ENCODE data around the gene TGFB3. TPM values are rescaled to one million over a fixed set of nuclear protein-coding genes. Genes with fewer than 3 reads are reported as not detected.

The TGFB3 gene
- total RNA-seq, 2 experiments from 2014 or later = 1.1 to 5.5 TPM

- Histone ChIP-seq H3K9me2 (ENCODE audit: insufficient read depth, low read length) (no peaks in the 10 kb centered on the region), H3K4me3 (ENCODE audit: low read depth, low read length, poor library complexity, severe bottlenecking) (no peak overlapping the region), H3K9me3 (ENCODE audit: low read length) (peaks cover 15% of the 10 kb centered on the region; the same call in 1 of the 2 replicates), H4K20me1 (ENCODE audit: insufficient read depth, low read length) (no peaks in the 10 kb centered on the region), H3K4me1 (ENCODE audit: insufficient read depth, low read length, poor library complexity, severe bottlenecking) (no peaks in the 10 kb centered on the region), H3K4me2 (ENCODE audit: low read length) (no peak overlapping the region), H3K36me3 (ENCODE audit: insufficient read depth, low read length) (no peaks in the 10 kb centered on the region), H2AFZ (ENCODE audit: low read length) (no peak overlapping the region), H3K79me2 (ENCODE audit: insufficient read depth, low read depth, low read length) (no peaks in the 10 kb centered on the region), H3K27ac (ENCODE audit: low read depth, low read length, poor library complexity, severe bottlenecking) (no peak overlapping the region)
- CTCF ChIA-PET (ENCODE audit: unreplicated experiment) = no interaction called here
- no peak for DNase-seq (ENCODE audit: low spot score)
- TF ChIP-seq, protein P1, sequence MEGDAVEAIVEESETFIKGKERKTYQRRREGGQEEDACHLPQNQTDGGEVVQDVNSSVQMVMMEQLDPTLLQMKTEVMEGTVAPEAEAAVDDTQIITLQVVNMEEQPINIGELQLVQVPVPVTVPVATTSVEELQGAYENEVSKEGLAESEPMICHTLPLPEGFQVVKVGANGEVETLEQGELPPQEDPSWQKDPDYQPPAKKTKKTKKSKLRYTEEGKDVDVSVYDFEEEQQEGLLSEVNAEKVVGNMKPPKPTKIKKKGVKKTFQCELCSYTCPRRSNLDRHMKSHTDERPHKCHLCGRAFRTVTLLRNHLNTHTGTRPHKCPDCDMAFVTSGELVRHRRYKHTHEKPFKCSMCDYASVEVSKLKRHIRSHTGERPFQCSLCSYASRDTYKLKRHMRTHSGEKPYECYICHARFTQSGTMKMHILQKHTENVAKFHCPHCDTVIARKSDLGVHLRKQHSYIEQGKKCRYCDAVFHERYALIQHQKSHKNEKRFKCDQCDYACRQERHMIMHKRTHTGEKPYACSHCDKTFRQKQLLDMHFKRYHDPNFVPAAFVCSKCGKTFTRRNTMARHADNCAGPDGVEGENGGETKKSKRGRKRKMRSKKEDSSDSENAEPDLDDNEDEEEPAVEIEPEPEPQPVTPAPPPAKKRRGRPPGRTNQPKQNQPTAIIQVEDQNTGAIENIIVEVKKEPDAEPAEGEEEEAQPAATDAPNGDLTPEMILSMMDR (conservative IDR thresholded peaks at IDR 0.05; ENCODE audit: low read length) = no peak
- TF ChIP-seq EZH2phosphoT487 (IDR thresholded peaks at IDR 0.05; ENCODE audit: borderline replicate concordance, low read depth, low read length) = no peak
- intact Hi-C loops (cut with micrococcal nuclease; ENCODE audit: unreplicated experiment) = no loop called here
- POLR2A ChIA-PET = no interaction called here
- no TSS peak for BruUV-seq (replicated peaks)
Measured at GRCh38 chr14:76023757-76024156, 42.0 kb upstream of the TGFB3 start.

DNA sequence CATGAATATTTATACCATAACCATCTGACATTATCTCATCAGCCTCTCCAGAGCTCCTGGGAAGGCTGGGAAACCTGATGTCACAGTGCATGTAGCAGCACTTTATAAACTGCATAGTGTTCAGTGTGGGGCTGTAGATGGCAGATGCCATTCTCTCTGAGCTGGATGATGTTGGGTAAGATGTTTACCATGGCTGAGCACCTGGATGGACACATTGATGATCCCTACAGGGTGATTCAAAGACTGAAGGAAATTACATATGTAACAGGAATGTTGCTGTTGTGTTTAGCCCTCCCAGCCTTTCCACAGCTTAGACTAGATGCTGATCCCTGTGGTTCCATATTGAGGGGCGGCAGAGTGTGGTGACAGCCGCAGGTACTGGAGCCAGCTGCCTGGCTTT, 41.2 kb upstream of the TGFB3 start:
- Histone ChIP-seq H3K9me2 (ENCODE audit: insufficient read depth, low read length) (no peaks in the 10 kb centered on the region), H3K9me3 (ENCODE audit: low read length) (peaks cover 15% of the 10 kb centered on the region; the same call in 1 of the 2 replicates), H3K36me3 (ENCODE audit: insufficient read depth, low read length) (no peaks in the 10 kb centered on the region), H3K79me2 (ENCODE audit: insufficient read depth, low read depth, low read length) (no peaks in the 10 kb centered on the region), H3K4me1 (ENCODE audit: insufficient read depth, low read length, poor library complexity, severe bottlenecking) (no peaks in the 10 kb centered on the region), H3K4me2 (ENCODE audit: low read length) (no peak overlapping the region), H3K4me3 (ENCODE audit: low read depth, low read length, poor library complexity, severe bottlenecking) (no peak overlapping the region), H4K20me1 (ENCODE audit: insufficient read depth, low read length) (no peaks in the 10 kb centered on the region), H3K27ac (ENCODE audit: low read depth, low read length, poor library complexity, severe bottlenecking) (no peak overlapping the region), H2AFZ (ENCODE audit: low read length) (no peak overlapping the region)
- no TSS peak for BruUV-seq (replicated peaks)
- no peak for DNase-seq (ENCODE audit: low spot score)
- POLR2A ChIA-PET = no interaction called here
- intact Hi-C loops (cut with micrococcal nuclease; ENCODE audit: unreplicated experiment) = no loop called here
- TF ChIP-seq, protein P1 (conservative IDR thresholded peaks at IDR 0.05; ENCODE audit: low read length) = no peak
- no peak for TF ChIP-seq EZH2phosphoT487 (IDR thresholded peaks at IDR 0.05; ENCODE audit: borderline replicate concordance, low read depth, low read length)
- CTCF ChIA-PET (ENCODE audit: unreplicated experiment) = no interaction called here

DNA sequence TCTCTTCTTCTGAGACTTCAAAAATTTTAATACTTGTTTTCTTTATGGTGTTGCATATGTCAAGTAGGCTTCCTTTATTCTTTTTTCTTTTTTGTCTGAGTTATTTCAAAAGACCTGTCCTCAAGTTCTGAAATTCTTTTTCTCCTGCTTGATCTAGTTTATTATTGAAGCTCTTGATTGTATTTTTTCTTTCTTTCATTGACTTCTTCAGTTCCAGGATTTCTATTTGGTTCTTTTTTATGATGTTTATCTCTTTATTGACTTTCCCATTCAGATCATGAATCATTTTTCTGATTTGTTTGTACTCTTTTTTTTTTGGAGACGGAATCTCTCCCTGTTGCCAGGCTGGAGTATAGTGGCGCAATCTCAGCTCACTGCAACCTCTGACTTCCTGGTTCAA, 37.9 kb upstream of the TGFB3 start:
- no peak overlapping the region for H3K4me3 ChIP-seq (ENCODE audit: low read depth, low read length, poor library complexity, severe bottlenecking)
- no peaks in the 10 kb centered on the region for H4K20me1 ChIP-seq (ENCODE audit: insufficient read depth, low read length)
- DNase-seq (ENCODE audit: low spot score) = peak; percentile 2
- BruUV-seq (replicated peaks) = no TSS peak
- no peak overlapping the region for H2AFZ ChIP-seq (ENCODE audit: low read length)
- POLR2A ChIA-PET = interaction anchor here (1.2 to 1.5 kb wide), 2 partner anchors 8 to 18 kb away, joined by 3 to 4 read pairs; no protein-coding TSS in a partner anchor
- no peaks in the 10 kb centered on the region for H3K9me2 ChIP-seq (ENCODE audit: insufficient read depth, low read length)
- no peak overlapping the region for H3K4me2 ChIP-seq (ENCODE audit: low read length)
- H3K9me3 ChIP-seq (ENCODE audit: low read length) = peaks cover 15% of the 10 kb centered on the region; the same call in 1 of the 2 replicates
- no peaks in the 10 kb centered on the region for H3K36me3 ChIP-seq (ENCODE audit: insufficient read depth, low read length)
- H3K27ac ChIP-seq (ENCODE audit: low read depth, low read length, poor library complexity, severe bottlenecking) = no peak overlapping the region
- no peak for TF ChIP-seq EZH2phosphoT487 (IDR thresholded peaks at IDR 0.05; ENCODE audit: borderline replicate concordance, low read depth, low read length)
- TF ChIP-seq, protein P1 (conservative IDR thresholded peaks at IDR 0.05; ENCODE audit: low read length) = no peak
- H3K4me1 ChIP-seq (ENCODE audit: insufficient read depth, low read length, poor library complexity, severe bottlenecking) = peaks cover 8% of the 10 kb centered on the region
- no peaks in the 10 kb centered on the region for H3K79me2 ChIP-seq (ENCODE audit: insufficient read depth, low read depth, low read length)
- intact Hi-C loops (cut with micrococcal nuclease; ENCODE audit: unreplicated experiment) = no loop called here
- CTCF ChIA-PET (ENCODE audit: unreplicated experiment) = no interaction called here
